GM11168 (cell line): ENCODE measurements around the gene ZNF423.
"Not testable (repeated sequence)": the region's sequence is repeated elsewhere in the genome, so short reads cannot be mapped to it uniquely, and the experiment has no call there.

Experiments
- in situ Hi-C: fragments of 300-500 bp; cut with MboI; formaldehyde crosslinking; loops from one replicate; pipeline ENCODE4 v1.12.0; 2022; ENCODE audit warnings: low sequenced_read_pairs; ENCODE audit not compliant: unreplicated experiment

ZNF423 gene

DNA sequence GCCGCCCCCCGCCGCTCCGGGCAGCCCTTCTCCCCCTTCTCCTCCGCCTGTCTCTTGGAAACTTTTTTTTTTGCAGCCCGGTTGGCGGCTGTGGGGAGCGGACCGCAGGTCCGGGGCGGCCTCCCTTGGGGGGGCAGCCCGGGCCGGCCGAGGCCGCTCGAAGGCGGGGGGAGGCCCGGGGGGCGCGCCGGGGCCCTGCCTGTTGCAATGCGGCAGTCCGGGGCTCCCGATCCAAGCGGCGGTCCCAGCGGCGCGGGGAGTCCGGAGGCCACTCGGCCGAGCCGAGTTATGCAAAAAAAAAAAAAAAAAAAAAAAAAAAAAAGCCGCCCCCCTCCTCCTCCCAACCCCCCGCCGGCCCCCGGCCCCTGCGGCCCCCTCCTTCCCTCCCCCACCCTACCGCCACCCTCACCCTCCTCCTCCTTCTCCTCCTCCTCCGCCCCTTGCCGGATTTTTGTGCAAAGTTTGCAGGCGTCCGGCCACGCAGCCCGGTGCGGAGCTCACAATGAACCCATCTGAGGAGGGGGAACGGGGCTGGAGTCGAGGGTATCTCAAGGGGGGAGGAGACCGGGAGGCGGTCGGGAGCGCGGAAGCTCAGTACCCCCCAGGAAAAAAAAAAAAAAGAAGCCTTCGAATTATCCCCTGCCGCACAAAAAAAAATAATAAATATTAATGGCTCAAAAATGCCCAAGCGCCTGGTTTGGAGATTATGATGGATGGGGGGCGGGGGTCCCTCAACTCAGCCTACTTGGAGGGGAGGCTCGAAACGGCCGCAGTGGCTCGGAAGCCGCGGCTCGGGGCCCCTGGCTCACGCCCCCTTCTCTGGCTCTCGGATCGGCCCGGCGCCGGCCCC is at the start of gene ZNF423:
TSS of gene ZNF423 (minus strand) at position 291 of the 850 bp plus-strand sequence. CDS start 338 bp downstream, outside the sequence.
- in situ Hi-C loops = no loop called here

DNA sequence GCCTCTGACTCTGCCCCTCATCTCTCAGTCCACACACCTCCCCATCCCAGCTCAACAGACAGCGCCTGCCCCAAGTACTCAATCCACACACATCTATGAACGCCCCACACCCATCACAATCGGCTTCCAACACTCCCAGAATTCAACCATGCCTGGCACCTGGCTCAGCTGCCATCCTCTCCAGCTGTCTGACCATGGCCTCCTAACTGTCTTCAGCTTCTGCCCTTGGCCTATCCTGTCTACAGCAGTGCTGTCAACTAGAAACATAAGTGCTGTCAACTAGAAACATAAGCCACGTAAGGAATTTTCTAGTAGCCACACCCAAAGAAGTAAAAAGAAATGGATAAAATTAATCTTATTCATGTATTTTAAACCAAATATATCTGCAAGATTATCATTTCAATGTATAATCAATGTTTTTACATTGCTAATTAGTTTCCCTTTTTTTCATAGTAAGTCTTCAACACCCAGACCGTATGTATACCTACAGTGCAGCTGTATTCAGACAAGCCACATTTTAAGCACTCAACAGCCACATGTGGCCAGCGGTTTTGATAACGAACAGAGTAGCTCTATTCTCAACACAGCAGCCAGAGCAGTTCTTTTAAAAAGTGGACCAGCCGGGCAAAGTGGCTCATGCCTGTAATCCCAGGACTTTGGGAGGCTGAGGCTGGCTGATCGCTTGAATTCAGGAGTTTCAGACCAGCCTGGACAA is 48.6 kb upstream of the ZNF423 start:
- in situ Hi-C loops = loop anchor here (25.0 kb wide), 1 partner anchor 467 kb away; no protein-coding TSS in a partner anchor

DNA sequence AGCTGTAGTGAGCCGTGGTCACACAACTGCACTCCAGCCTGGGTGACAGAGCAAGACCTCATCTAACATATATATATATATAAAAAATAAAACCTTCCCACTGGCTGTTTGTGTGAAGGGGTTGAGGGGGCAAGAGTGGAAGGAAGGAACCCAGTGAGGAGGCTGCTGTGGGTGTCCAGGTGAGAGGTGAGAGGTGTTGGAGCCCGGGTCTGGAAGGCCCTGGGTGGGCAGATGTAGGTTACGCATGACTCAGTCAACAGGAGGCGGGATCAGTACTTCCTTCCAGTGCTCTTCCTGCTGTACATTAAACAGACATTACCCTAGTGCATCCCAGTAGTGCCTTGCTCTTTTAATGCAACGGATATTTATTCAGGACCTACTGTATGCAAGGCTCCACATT is 47.0 kb upstream of the ZNF423 start:
- in situ Hi-C loops = loop anchor here (25.0 kb wide), 1 partner anchor 466 kb away; no protein-coding TSS in a partner anchor

DNA sequence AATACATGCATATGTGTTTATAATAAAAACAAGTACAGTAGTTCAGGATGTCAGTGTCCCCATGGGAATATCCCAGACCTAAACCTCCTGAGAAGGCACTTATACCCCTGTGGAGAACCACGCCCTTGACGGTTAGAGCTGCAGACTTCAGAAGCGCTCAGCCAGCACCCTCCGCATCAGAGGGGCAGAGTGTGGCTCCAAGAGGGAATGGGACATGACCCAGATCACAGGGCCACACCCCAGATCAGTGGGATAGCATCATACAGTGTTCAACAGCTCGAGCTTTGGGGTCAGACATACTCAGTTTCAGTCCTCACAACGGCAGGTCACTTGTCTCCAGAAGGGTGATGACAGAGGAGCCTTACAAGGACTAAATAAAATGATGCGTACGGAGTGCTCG is 45.8 kb upstream of the ZNF423 start:
- in situ Hi-C loops = loop anchor here (25.0 kb wide), 1 partner anchor 464 kb away; no protein-coding TSS in a partner anchor

DNA sequence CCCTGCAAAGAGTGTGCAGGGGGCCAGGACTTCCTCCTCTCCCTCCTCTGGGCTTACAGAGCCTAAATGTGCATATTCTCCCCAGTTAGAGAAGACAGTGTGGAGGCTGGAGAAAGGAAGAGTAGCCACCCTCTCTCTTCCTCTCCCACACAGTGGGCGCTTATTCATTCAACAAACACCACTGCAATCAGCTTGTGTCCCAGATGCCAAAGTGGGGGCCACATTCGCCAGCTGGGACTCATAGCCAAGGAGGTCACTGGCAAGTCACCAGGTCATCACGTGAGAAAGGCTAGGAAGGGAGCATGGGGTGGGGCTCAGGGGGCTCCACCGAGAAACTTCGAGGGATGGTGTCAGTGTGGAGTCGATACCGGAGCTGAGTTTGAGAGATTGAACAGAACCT is 45.0 kb upstream of the ZNF423 start:
- in situ Hi-C loops = loop anchor here (25.0 kb wide), 1 partner anchor 464 kb away; no protein-coding TSS in a partner anchor

DNA sequence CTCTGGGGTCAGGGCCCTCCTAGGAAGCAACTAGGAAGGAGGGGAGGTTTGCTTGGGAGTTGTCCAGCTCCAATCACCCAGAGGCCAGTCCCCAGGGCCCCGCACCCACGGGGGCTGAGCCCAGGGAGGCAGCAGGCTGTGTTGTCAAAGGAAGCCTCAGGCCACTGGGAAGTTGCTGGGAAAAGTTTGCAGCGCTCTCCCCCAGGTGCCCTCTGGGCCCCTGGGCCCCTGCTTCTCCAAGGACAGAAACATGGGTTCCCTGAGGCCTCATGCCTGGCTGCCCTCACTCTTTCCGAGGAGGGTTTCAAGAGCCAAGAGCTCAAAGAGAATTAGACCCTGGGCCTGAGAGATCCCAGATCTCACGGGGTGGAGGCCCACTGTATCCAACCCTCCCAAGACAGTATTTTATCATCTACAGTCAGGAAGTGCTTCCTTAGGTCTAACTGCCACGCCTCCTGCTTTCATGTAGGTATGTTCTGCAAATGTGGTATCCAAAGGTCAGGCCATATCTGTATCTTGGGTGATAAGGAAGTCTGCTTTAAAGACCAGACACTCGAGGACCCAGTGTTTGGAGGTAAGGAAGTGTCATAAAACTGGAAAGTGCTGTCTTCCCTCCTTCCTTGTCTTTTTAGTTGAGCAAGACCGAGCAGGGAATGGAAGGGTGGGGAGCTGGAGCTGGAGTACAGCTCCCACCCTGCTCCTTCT is 44.2 kb upstream of the ZNF423 start:
- in situ Hi-C loops = loop anchor here (25.0 kb wide), 1 partner anchor 463 kb away; no protein-coding TSS in a partner anchor

DNA sequence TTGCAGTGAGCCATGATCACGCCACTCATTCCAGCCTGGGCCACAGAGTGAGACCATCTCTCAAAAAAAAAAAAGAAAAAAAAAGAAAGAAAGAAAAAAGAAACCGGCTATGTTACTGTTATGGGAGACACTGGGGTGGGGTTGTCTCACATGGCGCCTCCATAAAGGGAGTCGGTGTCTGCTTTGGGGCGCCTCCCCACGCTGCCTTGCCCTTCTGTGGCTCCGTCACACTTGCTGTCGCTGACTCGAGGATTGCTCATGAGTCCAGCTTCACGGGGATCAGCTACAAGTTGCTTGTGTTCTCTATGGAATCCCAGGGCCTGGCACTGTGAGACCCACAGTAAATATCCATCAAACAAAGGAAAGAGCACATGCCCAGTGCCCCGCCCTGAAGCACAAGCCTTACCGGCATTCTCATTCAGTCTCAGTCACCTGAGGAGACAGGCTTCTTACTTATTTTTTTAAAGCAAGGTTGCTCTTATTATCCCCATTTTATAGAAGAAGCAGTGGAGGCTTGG is 40.6 kb upstream of the ZNF423 start:
- in situ Hi-C loops = no loop called here

DNA sequence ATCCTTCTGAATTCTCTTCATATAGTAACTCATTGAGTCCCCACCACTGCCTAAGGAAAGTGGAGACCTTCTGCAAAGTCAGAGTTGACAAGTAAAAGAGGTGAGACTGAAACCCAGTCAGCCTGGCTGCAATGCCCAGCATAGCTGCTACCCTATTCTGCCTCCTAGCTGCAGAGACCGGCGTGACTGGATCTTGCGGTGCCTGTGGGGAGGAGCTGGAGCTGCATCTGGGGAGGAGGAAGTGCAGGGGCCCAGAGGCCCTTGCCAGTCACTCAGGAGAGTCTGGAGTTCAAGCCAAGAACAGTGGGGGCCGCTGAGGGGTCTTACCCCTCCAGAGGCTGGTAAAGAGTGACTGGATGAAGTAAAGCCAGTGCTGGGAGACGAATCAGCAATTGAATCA is 35.0 kb upstream of the ZNF423 start:
- in situ Hi-C loops = no loop called here

DNA sequence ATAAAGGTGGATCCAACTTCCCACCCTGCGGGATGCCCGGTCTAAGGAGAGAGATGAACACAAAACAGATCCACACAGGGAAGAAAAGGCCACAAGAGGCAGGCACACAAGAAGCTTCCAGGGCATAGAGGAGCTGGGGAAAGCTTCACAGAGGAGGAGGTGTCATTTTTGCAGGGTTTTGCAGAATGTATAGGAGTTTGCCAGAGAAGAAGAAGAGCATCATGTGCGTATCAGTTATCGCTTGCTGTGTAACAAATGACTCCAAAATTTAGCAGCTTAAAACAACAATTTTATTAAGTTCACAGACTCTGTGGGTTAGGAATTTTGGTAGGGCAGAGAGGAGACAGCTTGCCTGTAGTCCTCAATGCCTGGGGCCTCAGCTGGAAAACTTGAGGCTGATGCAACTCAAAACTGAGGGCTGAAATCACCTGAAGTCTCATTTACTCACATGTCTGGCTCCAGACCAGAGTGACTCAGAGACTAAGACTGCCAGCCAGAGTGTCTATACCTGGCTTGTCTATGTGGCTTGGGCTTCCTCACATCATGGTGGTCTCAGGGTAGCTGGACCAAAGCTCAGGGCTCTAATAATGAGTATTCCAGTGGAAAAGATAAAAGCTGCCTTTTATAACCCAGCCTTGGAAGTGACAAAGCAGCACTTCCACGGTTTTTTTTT is 33.9 kb upstream of the ZNF423 start:
- in situ Hi-C loops = no loop called here

DNA sequence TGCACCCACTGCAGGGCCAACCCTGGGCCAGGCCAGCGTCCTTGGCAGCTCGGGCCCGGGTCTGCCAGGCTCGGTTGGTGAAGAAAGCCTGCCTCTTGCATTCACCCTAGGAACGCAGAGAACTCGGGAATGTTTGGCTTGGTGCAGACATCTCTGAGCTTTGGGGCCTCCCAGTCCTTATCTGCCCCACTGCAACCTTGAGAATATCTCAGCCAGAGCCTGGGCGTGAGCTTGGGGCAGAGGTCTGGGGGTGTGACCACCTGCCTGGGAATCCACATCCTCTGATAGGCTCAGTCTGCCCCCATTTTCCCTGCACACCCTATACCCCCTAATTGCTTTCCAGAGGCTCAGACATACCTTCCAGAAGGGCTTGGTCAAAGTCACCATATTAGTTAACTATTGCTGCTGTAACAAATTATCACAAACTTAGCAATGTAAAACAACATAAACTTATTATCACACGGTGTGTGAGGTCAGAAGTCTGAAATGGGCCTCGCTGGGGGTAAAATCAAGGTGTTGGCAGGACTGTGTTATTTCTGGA is 30.7 kb upstream of the ZNF423 start:
- in situ Hi-C loops = no loop called here

DNA sequence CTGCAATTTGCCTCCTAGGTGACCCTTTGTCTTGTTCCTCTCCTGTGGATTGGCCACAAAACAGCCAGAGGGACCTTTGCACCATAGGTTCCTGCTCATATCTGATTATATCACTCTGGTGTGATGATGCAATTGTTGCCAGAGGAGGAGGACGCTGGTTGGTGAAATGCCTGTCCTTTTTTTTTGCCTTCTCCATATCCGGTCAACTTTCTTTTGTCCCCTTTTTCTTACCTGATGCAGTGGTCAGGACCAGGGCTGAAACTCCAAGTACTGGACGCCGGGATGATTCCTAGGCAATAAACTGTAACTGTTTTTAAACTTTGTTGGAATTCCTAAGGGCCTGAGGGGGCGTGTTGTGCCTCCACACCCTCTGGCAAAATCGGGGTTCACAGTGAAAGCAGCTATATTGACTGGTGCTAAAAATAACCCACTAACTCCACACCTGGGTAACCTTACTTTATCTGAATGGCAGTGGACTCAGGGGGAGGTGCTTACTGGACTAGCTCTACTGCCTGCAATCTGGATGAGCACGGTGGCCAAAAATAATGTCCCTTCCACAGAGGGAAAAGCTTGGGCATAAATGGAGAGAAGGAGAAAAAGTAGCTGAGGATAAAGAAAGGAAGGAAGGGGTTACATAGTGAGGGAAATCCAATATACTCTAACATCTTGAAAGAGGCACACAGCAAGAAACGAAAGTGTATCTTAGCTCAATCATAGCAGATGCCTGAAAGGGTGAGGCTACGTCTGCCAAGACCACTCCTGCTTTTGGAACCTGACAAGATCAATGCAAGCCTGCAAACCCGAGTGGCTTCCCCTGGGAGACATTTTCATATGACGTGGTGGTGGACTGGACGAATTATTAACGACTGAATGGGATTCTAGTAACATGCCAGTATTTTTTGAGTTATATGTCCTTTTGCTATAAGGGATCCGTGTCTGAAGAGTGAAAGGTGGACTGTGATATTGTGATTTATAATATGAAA is 28.4 kb upstream of the ZNF423 start:
- in situ Hi-C loops = no loop called here

DNA sequence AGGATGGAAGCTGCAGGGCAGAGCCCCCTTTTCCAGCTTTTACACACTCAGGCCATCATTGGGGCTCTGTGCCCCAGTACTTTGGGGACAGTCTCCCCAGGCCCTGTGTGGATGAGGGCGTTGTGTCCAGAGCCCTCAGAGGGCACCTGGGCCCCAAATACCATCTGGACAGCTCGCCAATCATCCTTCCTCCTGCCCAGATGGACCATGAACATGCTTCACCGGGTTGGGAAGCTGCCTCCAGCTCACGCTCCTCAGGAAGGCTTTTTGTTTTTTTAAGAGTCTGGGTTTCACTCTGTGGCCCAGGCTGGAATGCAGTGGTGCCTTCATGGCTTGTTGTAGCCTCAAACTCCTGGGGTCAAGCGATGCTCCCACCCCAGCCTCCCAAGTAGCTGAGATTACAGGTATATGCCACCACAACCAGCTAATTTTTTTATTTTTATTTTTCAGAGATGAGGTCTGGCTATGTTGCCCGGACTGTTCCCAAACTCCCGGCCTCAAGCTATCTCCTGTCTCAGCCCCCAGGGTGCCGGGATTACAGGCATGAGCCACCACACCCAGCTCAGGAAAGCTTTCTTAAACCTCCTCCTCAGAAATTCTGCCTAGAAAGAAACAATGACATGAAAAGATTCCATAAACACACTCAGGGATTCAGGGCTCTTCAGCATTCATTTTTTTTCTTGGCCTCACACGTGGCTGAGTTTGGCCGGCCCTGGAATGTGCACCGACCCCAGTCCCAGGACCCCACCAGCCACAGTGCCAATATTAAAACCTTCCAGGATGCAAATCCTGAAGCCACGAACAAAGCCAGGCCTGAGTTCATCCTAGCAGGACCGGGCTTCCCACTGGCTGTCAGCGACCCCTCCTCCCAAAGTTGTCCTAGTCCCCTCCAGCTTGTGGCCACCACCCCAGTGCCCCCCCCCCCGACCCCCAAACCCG is 27.4 kb upstream of the ZNF423 start:
- in situ Hi-C loops = no loop called here

DNA sequence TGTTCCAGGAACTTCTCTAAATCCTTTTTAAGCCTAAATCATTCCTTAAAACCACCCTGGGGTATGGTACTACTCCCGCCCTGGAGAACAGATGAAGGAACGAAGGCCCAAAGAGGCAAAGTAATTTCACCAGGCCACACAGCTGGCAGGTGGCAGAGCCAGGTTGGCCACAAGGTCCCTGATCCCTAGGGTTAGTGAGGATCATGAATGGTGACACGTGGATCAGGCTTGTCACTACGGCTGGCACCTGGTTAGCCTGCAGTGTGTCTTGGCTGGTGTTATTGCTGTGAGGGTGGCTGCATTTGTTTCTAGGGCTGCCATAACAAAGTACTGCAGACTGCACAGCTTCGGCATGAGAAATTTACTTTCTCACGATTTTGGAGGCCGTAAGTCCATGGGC is 26.0 kb upstream of the ZNF423 start:
- in situ Hi-C loops = no loop called here

DNA sequence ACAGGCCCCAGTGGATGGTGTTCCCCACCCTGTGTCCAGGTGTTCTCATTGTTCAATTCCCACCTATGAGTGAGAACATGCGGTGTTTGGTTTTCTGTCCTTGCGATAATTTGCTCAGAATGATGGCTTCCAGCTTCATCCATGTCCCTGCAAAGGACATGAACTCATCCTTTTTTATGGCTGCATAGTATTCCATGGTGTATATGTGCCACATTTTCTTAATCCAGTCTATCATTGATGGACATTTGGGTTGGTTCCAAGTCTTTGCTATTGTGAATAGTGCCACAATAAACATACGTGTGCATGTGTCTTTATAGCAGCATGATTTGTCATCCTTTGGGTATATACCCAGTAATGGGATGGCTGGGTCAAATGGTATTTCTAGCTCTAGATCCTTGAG is 22.6 kb upstream of the ZNF423 start:
- in situ Hi-C loops = not testable (repeated sequence)

DNA sequence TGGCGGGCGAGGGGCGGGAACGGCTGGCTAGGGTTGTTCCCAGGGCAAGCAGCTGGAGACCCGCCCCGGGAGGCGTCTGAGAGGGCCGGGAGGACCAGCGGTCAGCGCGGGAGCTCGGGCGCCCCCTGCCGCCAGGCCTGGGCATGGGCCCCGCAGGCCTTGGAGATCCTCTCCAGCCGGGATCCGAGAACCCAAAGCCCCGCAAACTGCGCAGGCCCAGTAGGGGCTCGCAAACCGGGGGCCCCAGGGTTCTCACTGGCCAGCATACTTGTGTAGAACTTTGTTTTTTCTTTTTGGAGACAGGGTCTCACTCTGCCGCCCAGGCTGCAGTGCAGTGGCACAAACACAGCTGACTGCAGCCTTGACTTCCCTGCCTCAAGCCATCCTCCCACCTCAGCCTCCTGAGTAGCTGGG is 20.8 kb upstream of the ZNF423 start:
- in situ Hi-C loops = no loop called here

DNA sequence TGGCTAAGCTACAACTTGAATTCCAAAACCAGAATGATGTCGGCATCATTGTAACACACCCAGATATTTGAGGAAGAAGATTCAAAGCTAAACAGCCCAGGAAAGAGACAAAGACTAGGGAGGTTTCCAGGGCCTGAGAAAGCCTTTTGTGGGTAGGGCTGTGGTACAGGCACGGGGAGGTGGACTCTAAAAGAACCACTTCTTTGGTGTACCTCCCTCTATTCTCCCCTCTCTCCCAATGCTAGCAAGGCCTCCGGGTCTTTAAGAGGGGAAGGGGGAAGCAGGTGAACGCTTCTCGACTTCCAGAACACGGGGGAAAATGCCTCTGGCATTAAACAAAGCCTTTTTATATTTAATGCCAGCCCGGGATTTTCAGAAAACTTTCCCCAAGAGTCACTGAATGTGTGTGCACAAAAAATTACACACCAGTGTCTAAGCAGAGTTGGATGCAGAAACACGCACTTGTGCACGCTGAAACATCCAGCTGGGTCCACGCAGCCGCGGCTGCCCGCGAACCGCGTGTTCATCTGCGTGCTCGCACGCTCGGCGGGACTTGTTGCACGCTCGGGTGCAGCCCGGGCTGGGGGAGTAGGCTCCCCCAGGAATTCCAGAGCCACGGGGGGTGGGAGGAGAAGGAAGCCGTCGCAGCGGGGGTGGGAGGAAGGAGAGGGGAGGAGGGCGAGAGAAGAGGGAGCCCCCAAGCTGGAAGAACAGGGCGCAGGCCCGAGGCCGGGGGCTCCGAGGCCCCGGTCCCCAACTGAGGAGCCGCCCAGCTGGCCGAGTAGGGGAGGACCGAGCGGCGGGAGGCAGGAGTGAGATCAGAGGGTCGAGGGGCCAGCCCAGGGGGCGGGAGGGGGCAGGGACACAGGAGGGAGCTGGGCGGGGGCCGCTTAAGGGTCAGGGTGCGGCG is 20.1 kb upstream of the ZNF423 start:
- in situ Hi-C loops = no loop called here
